Neural cell (in vitro differentiated cells): ENCODE measurements around the gene HBZ.

Experiments
- CTCF ChIP-seq: fragments of 450-650 bp; IDR thresholded peaks from 2 replicates; pipeline ENCODE4 v1.5.1; 2014; ENCODE audit warnings: antibody characterized with exemption, mild to moderate bottlenecking, moderate library complexity; ENCODE audit not compliant: poor library complexity, severe bottlenecking
- EP300 ChIP-seq: fragments of 450-650 bp; conservative IDR thresholded peaks from 2 replicates; pipeline ENCODE4 v1.6.1; 2014; ENCODE audit warnings: antibody characterized with exemption, mild to moderate bottlenecking, moderate library complexity; ENCODE audit not compliant: poor library complexity, severe bottlenecking
- EZH2 ChIP-seq: fragments of 200-600, 300-800 bp; shearing (Covaris generic), sonication (generic); IDR thresholded peaks from 2 replicates; pipeline ENCODE4 v1.6.1; 2014; ENCODE audit warnings: antibody characterized with exemption, low read length, borderline replicate concordance, mild to moderate bottlenecking; ENCODE audit not compliant: insufficient read depth, poor library complexity, severe bottlenecking
- POLR2AphosphoS5 ChIP-seq: IDR thresholded peaks from 2 replicates; pipeline ENCODE4 v1.6.1; 2012
- REST ChIP-seq: IDR thresholded peaks from 2 replicates; pipeline ENCODE4 v1.6.1; 2012; ENCODE audit warnings: borderline replicate concordance
- SMC3 ChIP-seq: fragments of 450-650 bp; conservative IDR thresholded peaks from 2 replicates; pipeline ENCODE4 v1.6.1; 2014; ENCODE audit warnings: antibody characterized with exemption, mild to moderate bottlenecking, moderate library complexity; ENCODE audit not compliant: poor library complexity
- TAF1 ChIP-seq: IDR thresholded peaks from 2 replicates; pipeline ENCODE4 v1.6.1; 2012; ENCODE audit warnings: low read depth

GRCh38 chr16:168424-168823, 16.0 kb downstream of the HBZ start:
- TF ChIP-seq CTCF (no peak), EP300 (no peak), SMC3 (no peak), TAF1 (no peak), REST (no peak), POLR2AphosphoS5 (no peak), EZH2 (no peak)
